ENCODE results near the gene SLC16A10. TPM values are rescaled to one million over a fixed set of nuclear protein-coding genes. Genes with fewer than 3 reads are reported as not detected.

Gene SLC16A10
- total RNA-seq, 4 donors from 2014 or later = 18.7 to 35.8 (median 22.1) TPM

- Histone ChIP-seq H3K9me3 (no peaks in the 10 kb centered on the region), H3K27ac (no peak overlapping the region), H3K36me3 (no peaks in the 10 kb centered on the region), H3K4me1 (peaks cover 0 to 7% of the 10 kb centered on the region in 2 donors), H3K27me3 (no peaks in the 10 kb centered on the region), H3K4me3 (replicated peaks in 1 of 3) (no peak overlapping the region)
- peak in 1 of 2 donors; percentile 10 for DNase-seq
- TF ChIP-seq POLR2A (IDR thresholded peaks at IDR 0.05) = no peak
- TF ChIP-seq CTCF (IDR thresholded peaks at IDR 0.05) = no peak
- intact Hi-C loops (cut with DNase I) = loop anchor here (10.0 kb wide), 1 partner anchor 136 kb away; no protein-coding TSS in a partner anchor
- 50 to 58% methylated on average over 2 of the region's 2 CpGs for WGBS, 2 donors
These were observed 18.5 kb upstream of the SLC16A10 start for GRCh38 chr6:111068866-111069234.

- Histone ChIP-seq H3K27me3 (no peaks in the 10 kb centered on the region), H3K36me3 (no peaks in the 10 kb centered on the region), H3K9me3 (no peaks in the 10 kb centered on the region), H3K4me3 (replicated peaks in 1 of 3) (no peak overlapping the region), H3K27ac (no peak overlapping the region), H3K4me1 (peaks cover 0 to 7% of the 10 kb centered on the region in 2 donors)
- TF ChIP-seq CTCF (IDR thresholded peaks at IDR 0.05) = no peak
- no peak for TF ChIP-seq POLR2A (IDR thresholded peaks at IDR 0.05)
- 87 to 89% methylated on average over 3 of the region's 3 CpGs for WGBS, 2 donors
- intact Hi-C loops (cut with DNase I) = loop anchor here (10.0 kb wide), 1 partner anchor 135 kb away; no protein-coding TSS in a partner anchor
- no peak for DNase-seq
These were observed 17.8 kb upstream of the SLC16A10 start for GRCh38 chr6:111069382-111070104.

GRCh38 chr6:111070105-111071005 is 16.9 kb upstream of the SLC16A10 start:
- no peak overlapping the region for H3K4me3 ChIP-seq (replicated peaks in 1 of 3)
- no peak for TF ChIP-seq POLR2A (IDR thresholded peaks at IDR 0.05)
- TF ChIP-seq CTCF (IDR thresholded peaks at IDR 0.05) = no peak
- no peaks in the 10 kb centered on the region for H3K9me3 ChIP-seq
- intact Hi-C loops (cut with DNase I) = no loop called here
- H3K27ac ChIP-seq = no peak overlapping the region
- H3K4me1 ChIP-seq = peaks cover 0 to 7% of the 10 kb centered on the region in 2 donors
- DNase-seq = no peak
- H3K27me3 ChIP-seq = no peaks in the 10 kb centered on the region
- 71 to 80% methylated on average over 11 of the region's 11 CpGs for WGBS, 2 donors
- H3K36me3 ChIP-seq = no peaks in the 10 kb centered on the region

GRCh38 chr6:111072801-111073360 is 14.4 kb upstream of the SLC16A10 start:
- intact Hi-C loops (cut with DNase I) = no loop called here
- Histone ChIP-seq H3K27me3 (no peaks in the 10 kb centered on the region), H3K27ac (no peak overlapping the region), H3K9me3 (no peaks in the 10 kb centered on the region), H3K36me3 (no peaks in the 10 kb centered on the region), H3K4me1 (peaks cover 0 to 7% of the 10 kb centered on the region in 2 donors), H3K4me3 (replicated peaks in 1 of 3) (no peak overlapping the region)
- TF ChIP-seq POLR2A (IDR thresholded peaks at IDR 0.05) = no peak
- no peak for TF ChIP-seq CTCF (IDR thresholded peaks at IDR 0.05)
- 92 to 97% methylated on average over 2 of the region's 2 CpGs for WGBS, 2 donors
- DNase-seq = no peak

All from thyroid gland (tissue), 4 donors.